H1 (cell line): ENCODE results near the gene MAFG. TPM values are rescaled to one million over a fixed set of nuclear protein-coding genes. Genes with fewer than 3 reads are reported as not detected.

ENCODE experiments used
- CTCF ChIA-PET: fragments of 300-600 bp; sonication (Branson Sonifier 250); formaldehyde crosslinking; loops from one replicate; lab custom pipeline; 2021; ENCODE audit not compliant: partially characterized antibody; lab: Charles Lee
- POLR2A ChIA-PET: fragments of 300-600 bp; sonication (Branson Sonifier 250); formaldehyde crosslinking; loops from one replicate; lab custom pipeline; 2021; ENCODE audit warnings: inconsistent platforms; ENCODE audit not compliant: partially characterized antibody; lab: Charles Lee
- DNase-seq, 2 experiments: peaks; one replicate each; pipeline versions ENCODE4 v3.0.0 to v3.0.0-alpha.2; 2010 to 2022; ENCODE audit warnings: low spot score in 2 of 2, low read depth in 1 of 2, mixed read lengths in 1 of 2
- FAIRE-seq: peaks from 2 replicates; lab custom pipeline; 2011; peaks lifted over from hg19 to GRCh38; lab: Jason Lieb, UNC
- H2AFZ ChIP-seq: 2 replicates; pipeline ENCODE4 v1.8.1; 2012; ENCODE audit warnings: low read length, inconsistent platforms
- H2AK5ac ChIP-seq: 2 replicates; pipeline ENCODE4 v1.6.1; 2013; ENCODE audit warnings: low read depth, low read length
- H2BK120ac ChIP-seq: replicated peaks from 2 replicates; pipeline ENCODE3; 2013; ENCODE audit warnings: low read depth, low read length, inconsistent platforms
- H2BK12ac ChIP-seq: 2 replicates; pipeline ENCODE4 v1.6.1; 2013; ENCODE audit warnings: low read depth, low read length
- H2BK15ac ChIP-seq: 2 replicates; pipeline ENCODE4 v1.6.1; 2013; ENCODE audit warnings: low read length
- H2BK20ac ChIP-seq: 2 replicates; pipeline ENCODE4 v1.6.1; 2013; ENCODE audit warnings: low read length
- H2BK5ac ChIP-seq: 2 replicates; pipeline ENCODE4 v1.6.1; 2013; ENCODE audit warnings: low read depth, low read length
- H3K14ac ChIP-seq: 2 replicates; pipeline ENCODE4 v1.6.1; 2013; ENCODE audit warnings: inconsistent platforms; ENCODE audit not compliant: insufficient read length
- H3K18ac ChIP-seq: 2 replicates; pipeline ENCODE4 v1.6.1; 2013; ENCODE audit warnings: low read length; ENCODE audit errors: extremely low read depth
- H3K23ac ChIP-seq: 2 replicates; pipeline ENCODE4 v1.6.1; 2013; ENCODE audit warnings: inconsistent platforms; ENCODE audit not compliant: insufficient read length
- H3K23me2 ChIP-seq: 2 replicates; pipeline ENCODE4 v1.6.1; 2013; ENCODE audit warnings: low read depth, low read length
- H3K27ac ChIP-seq: 2 replicates; pipeline ENCODE4 v1.6.1; 2011; ENCODE audit warnings: low read depth, low read length, inconsistent platforms
- H3K27me3 ChIP-seq, 4 experiments: replicated peaks in 1 of 4; 1 replicate in 1 of 4; 2 replicates in 3 of 4; pipeline versions ENCODE4 v1.6.1 to v1.8.1; 2011 to 2013; ENCODE audit warnings: low read length in 3 of 4, mild to moderate bottlenecking in 3 of 4, inconsistent platforms in 2 of 4, mixed read lengths in 2 of 4, moderate library complexity in 1 of 4; ENCODE audit not compliant: control insufficient read depth in 3 of 4, insufficient read depth in 3 of 4; ENCODE audit errors: extremely low read depth in 1 of 4
- H3K36me3 ChIP-seq, 4 experiments: 2 replicates each; pipeline versions ENCODE4 v1.6.1 to v1.8.1; 2011 to 2013; ENCODE audit warnings: mild to moderate bottlenecking in 4 of 4, low read length in 3 of 4, moderate library complexity in 2 of 4, control low read depth in 1 of 4, inconsistent platforms in 1 of 4; ENCODE audit not compliant: insufficient read depth in 4 of 4, control insufficient read depth in 2 of 4
- H3K4ac ChIP-seq: replicated peaks from 2 replicates; pipeline ENCODE3; 2013; ENCODE audit warnings: low read length, low read depth, mixed read lengths, inconsistent platforms; ENCODE audit not compliant: insufficient read length
- H3K4me1 ChIP-seq, 4 experiments: replicated peaks in 1 of 4; 1 replicate in 1 of 4; 2 replicates in 3 of 4; pipeline versions ENCODE4 v1.6.1 to v1.8.1; 2011 to 2013; ENCODE audit warnings: low read length in 3 of 4, inconsistent platforms in 2 of 4, mixed read lengths in 1 of 4; ENCODE audit not compliant: insufficient read depth in 4 of 4, control insufficient read depth in 3 of 4
- H3K4me2 ChIP-seq, 2 experiments: 2 replicates each; pipeline versions ENCODE4 v1.6.1 to v1.8.1; 2011 to 2013; ENCODE audit warnings: low read depth in 2 of 2, low read length in 2 of 2, control low read depth in 1 of 2, inconsistent platforms in 1 of 2, mild to moderate bottlenecking in 1 of 2; ENCODE audit not compliant: insufficient read depth in 1 of 2
- H3K4me3 ChIP-seq, 4 experiments: fragments of 200-600, 300-600 bp in 1 of 4; sonication (generic), shearing (Covaris generic), sonication (Bioruptor Twin) in 1 of 4; 2 replicates each; pipeline versions ENCODE4 v1.5.1 to v1.8.1; 2011 to 2016; ENCODE audit warnings: low read length in 4 of 4, low read depth in 3 of 4, control low read depth in 2 of 4, inconsistent platforms in 2 of 4, mild to moderate bottlenecking in 2 of 4, mixed read lengths in 1 of 4, moderate library complexity in 1 of 4; ENCODE audit not compliant: insufficient read depth in 2 of 4; ENCODE audit errors: extremely low read depth in 1 of 4
- H3K56ac ChIP-seq: replicated peaks from 2 replicates; pipeline ENCODE3; 2013; ENCODE audit warnings: low read depth, mild to moderate bottlenecking, mixed read lengths, low read length, inconsistent platforms; ENCODE audit not compliant: insufficient read length
- H3K79me1 ChIP-seq: 2 replicates; pipeline ENCODE4 v1.6.1; 2013; ENCODE audit warnings: low read depth, low read length, control low read depth
- H3K79me2 ChIP-seq, 2 experiments: 2 replicates each; pipeline versions ENCODE4 v1.6.1 to v1.8.1; 2012 to 2013; ENCODE audit warnings: low read length in 2 of 2, mild to moderate bottlenecking in 2 of 2, inconsistent platforms in 1 of 2; ENCODE audit not compliant: insufficient read depth in 2 of 2, control insufficient read depth in 1 of 2
- H3K9ac ChIP-seq, 4 experiments: replicated peaks in 1 of 4; 1 replicate in 1 of 4; 2 replicates in 3 of 4; pipeline versions ENCODE4 v1.6.1 to v1.8.1; 2011 to 2013; ENCODE audit warnings: low read depth in 3 of 4, low read length in 3 of 4, control low read depth in 2 of 4, mild to moderate bottlenecking in 2 of 4, moderate library complexity in 2 of 4, inconsistent platforms in 1 of 4; ENCODE audit errors: extremely low read depth in 1 of 4
- H3K9me3 ChIP-seq, 2 experiments: 2 replicates each; pipeline versions ENCODE4 v1.6.1 to v1.8.1; 2012 to 2013; ENCODE audit warnings: mild to moderate bottlenecking in 2 of 2, moderate library complexity in 2 of 2, control low read depth in 1 of 2, inconsistent platforms in 1 of 2, low read depth in 1 of 2, low read length in 1 of 2, mixed read lengths in 1 of 2; ENCODE audit not compliant: insufficient read depth in 2 of 2
- H4K20me1 ChIP-seq, 2 experiments: replicated peaks in 1 of 2; 2 replicates each; pipeline versions ENCODE3 to v1.8.1; 2011 to 2013; ENCODE audit warnings: inconsistent platforms in 2 of 2, low read length in 2 of 2, mild to moderate bottlenecking in 1 of 2; ENCODE audit not compliant: insufficient read depth in 2 of 2, control insufficient read depth in 1 of 2
- H4K5ac ChIP-seq: 2 replicates; pipeline ENCODE4 v1.6.1; 2013; ENCODE audit warnings: low read length, low read depth, mixed read lengths, inconsistent platforms; ENCODE audit not compliant: insufficient read length
- H4K8ac ChIP-seq: 2 replicates; pipeline ENCODE4 v1.8.0; 2013; ENCODE audit warnings: mild to moderate bottlenecking, moderate library complexity, low read length, inconsistent platforms; ENCODE audit not compliant: insufficient read depth; ENCODE audit errors: extremely low read depth
- H4K91ac ChIP-seq: replicated peaks from 2 replicates; pipeline ENCODE3; 2013; ENCODE audit warnings: low read length, mixed read lengths, inconsistent platforms; ENCODE audit not compliant: insufficient read length
- ASH2L ChIP-seq: fragments of 200-600, 300-600 bp; sonication (generic); IDR thresholded peaks from one replicate; pipeline ENCODE4 v1.7.1; 2017; ENCODE audit warnings: low read length
- ATF2 ChIP-seq: IDR thresholded peaks from 2 replicates; pipeline ENCODE4 v1.6.1; 2012; ENCODE audit warnings: low read length, inconsistent platforms
- BRCA1 ChIP-seq: IDR thresholded peaks from 2 replicates; pipeline ENCODE4 v1.6.1; 2012; ENCODE audit warnings: low read depth, low read length, improper control_type of control experiment
- CBX5 ChIP-seq: fragments of 300-800, 300-1000 bp; sonication (generic); IDR thresholded peaks from 2 replicates; pipeline ENCODE4 v1.7.1; 2016; ENCODE audit warnings: antibody characterized with exemption, low read length, low read depth
- POU5F1 ChIP-seq: IDR thresholded peaks from 2 replicates; pipeline ENCODE4 v1.6.1; 2011; ENCODE audit warnings: low read depth, mild to moderate bottlenecking, low read length, moderate library complexity
- RBBP5 ChIP-seq: IDR thresholded peaks from 2 replicates; pipeline ENCODE4 v1.7.1; 2012; ENCODE audit warnings: low read depth, mild to moderate bottlenecking, inconsistent platforms, low read length, moderate library complexity, borderline replicate concordance
- WGBS, 2 experiments: shearing (Covaris generic) in 1 of 2; methylation state at CpG; one replicate each; pipeline versions ENCODE4 v1.1.6 to v1.1.7; 2013 to 2015; ENCODE audit warnings: low lambda C conversion rate in 2 of 2, mixed read lengths in 2 of 2, inconsistent platforms in 1 of 2, low coverage in 1 of 2, missing lambda C conversion rate in 1 of 2; ENCODE audit not compliant: insufficient replicate concordance in 2 of 2, insufficient coverage in 1 of 2, insufficient read length in 1 of 2; ENCODE audit errors: extremely low coverage in 1 of 2, missing lambda C conversion rate in 1 of 2; 5-methylcytosine and 5-hydroxymethylcytosine counted together
- polyA plus RNA-seq, 7 experiments: library from polyadenylated mRNA; depleted of rRNA in 3 of 7; stranded (reverse) in 5 of 7; unstranded in 2 of 7; fragments of >200 nt in 5 of 7; fragments of 200-250 nt in 2 of 7; gene quantifications; 1 replicate in 5 of 7; 2 replicates in 1 of 7; 4 replicates in 1 of 7; pipeline versions ENCODE4 v1.2.1 to v1.2.3, GENCODE V29; 2011 to 2013; ENCODE audit warnings: missing spikeins in 2 of 7, mixed read lengths in 2 of 7
- total RNA-seq: library from RNA; stranded (reverse); fragmentation: NEBNext Ultra II Directional; extraction: Animal tissue kit (Norgen Biotek cat#: 25700); gene quantifications from 2 replicates; pipeline ENCODE4 v1.2.1, GENCODE V29; 2021

The MAFG gene
- total and polyA plus RNA-seq, 2 of the 8 experiments (the other 6 are each of a cell fraction or from before 2014, with no cell fraction given), result 25.5 to 26.9 TPM

DNA sequence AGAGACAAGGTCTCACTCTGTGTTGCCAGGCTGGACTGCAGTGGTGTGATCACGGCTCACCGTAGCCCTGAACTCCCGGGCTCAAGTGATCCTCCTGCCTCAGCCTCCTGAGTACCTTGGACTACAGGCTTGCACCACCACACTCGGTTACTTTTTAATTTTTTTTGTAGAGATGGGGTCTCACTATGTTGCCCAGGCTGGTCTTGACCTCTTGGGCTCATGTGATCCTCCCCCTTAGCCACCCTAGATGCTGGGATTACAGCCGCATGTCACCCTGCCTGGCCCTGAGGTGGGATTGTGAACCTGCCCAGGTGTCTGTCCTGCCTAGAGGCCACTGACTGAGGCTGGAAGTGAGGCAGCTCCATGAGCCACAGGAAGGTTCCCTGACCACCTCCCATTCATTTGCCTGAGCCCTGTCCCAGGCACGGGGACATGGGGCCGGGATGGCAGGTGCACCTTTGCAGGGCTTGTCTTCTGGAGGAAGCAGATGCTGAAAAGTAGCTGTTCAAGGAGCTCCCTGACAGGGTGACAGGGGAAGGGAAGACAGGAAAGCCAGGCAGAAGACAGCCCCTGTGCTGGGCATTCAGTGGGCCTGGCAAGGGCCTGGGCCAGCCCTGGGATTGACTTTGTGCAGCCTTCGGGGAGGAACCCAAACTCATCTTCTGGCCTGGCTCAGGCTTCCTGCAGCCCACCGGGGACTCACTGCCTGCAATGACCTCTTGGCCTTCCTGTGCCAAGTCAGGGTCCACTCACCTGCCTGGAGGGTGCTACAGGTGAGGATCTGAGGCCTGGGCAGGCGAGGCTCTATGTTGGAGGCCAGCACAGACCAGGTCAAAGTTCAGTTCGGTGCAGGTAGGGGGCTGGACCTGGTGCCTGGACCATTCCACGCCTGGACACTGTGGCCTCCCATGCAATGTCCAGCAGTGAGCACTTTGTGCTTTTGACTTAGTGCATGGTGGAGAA lies 41.6 kb upstream of the MAFG start:
- Histone ChIP-seq H4K5ac (no peak overlapping the region), H3K14ac (no peak overlapping the region), H3K79me2 (no peaks in the 10 kb centered on the region), H4K91ac (no peak overlapping the region), H2BK12ac (no peak overlapping the region), H3K4me1 (peaks cover 0 to 19% (median 16%) of the 10 kb centered on the region in 4 experiments; a peak in 6 of 7 replicates), H3K23me2 (no peaks in the 10 kb centered on the region), H4K8ac (no peak overlapping the region), H3K56ac (no peak overlapping the region), H2BK15ac (peak overlapping the region; percentile 96; the same call in 1 of the 2 replicates), H3K9me3 (peaks cover 3 to 4% of the 10 kb centered on the region in 2 experiments; a peak in 1 of 4 replicates), H3K4me3 (no peak overlapping the region), H4K20me1 (peaks cover 0 to 3% of the 10 kb centered on the region in 2 experiments), H2BK5ac (no peak overlapping the region), H3K79me1 (no peaks in the 10 kb centered on the region), H2BK120ac (no peak overlapping the region), H3K36me3 (no peaks in the 10 kb centered on the region), H3K27ac (no peak overlapping the region), H2AFZ (no peak overlapping the region), H3K4me2 (no peak overlapping the region), H2AK5ac (no peak overlapping the region; the same call in 1 of the 2 replicates), H3K23ac (no peak overlapping the region), H3K27me3 (peaks cover 0 to 30% (median 25%) of the 10 kb centered on the region in 4 experiments; a peak in 6 of 7 replicates), H3K18ac (no peak overlapping the region), H3K9ac (no peak overlapping the region), H2BK20ac (no peak overlapping the region), H3K4ac (no peak overlapping the region)
- DNase-seq (no peak), FAIRE-seq (no peak)
- POLR2A ChIA-PET, result interaction anchor here (0.9 to 4.1 kb wide), 4 partner anchors 10 to 37 kb away, joined by 3 to 19 read pairs (median 6); no protein-coding TSS in a partner anchor
- 90% methylated on average over 12 of the region's 12 CpGs; no CpG with 5 or more reads in 1 of the 2 experiments for WGBS, 2 experiments
- CTCF ChIA-PET, result interaction anchor here (0.9 to 2.9 kb wide), 4 partner anchors 10 to 51 kb away, joined by 3 to 16 read pairs (median 4); no protein-coding TSS in a partner anchor
- TF ChIP-seq CBX5, result no peak
- TF ChIP-seq ATF2, result no peak
- no peak for TF ChIP-seq BRCA1
- no peak for TF ChIP-seq ASH2L
- TF ChIP-seq POU5F1, result no peak
- TF ChIP-seq RBBP5, result no peak
